GM18861 (cell line): ENCODE data around the gene RECQL5.

ENCODE experiments used
- ATAC-seq: cut with Tn5 transposase; IDR thresholded peaks from one replicate; pipeline ENCODE4 v1.9.1; 2021; ENCODE audit not compliant: unreplicated experiment

Gene RECQL5

DNA sequence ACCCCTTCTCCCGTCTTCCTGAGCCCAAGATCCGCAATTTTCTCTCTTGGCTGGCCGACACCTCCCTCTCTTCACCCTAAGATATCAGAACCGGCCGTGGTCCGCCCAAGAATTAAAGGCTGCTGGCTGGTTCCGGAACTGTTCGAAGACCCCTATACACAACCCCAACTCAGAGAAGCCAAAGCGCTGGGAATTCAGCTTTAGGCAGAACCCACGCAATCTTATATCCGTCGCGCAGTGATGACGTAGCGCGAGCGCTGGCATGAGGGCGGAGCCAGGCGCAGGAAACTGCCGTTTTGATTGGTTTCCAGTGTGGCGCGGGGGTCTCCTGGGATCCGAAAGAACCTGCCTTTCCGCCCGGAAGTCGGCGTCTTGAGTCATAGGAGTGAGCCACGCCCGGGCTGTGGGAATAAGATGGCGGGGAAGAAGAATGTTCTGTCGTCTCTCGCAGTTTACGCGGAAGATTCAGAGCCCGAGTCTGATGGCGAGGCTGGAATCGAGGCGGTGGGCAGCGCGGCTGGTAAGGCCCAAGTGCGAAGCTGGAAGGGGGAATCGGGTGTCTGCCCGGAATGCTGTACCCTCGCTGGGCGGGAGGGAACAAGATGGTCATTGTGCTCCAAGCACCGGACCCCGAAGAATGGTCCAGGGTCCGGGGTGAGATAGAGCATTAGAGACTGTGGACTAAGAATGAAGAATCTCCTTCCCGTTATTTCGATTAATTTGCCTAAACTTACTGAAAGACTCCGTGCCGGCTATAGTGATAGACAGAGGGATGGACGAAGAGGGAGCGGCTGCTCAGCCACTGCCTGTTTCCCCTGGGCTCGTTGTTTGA is at the start of gene RECQL5, which contains the start of gene SAP30BP:
Gene RECQL5, minus strand, starts transcription at position 196 of the 832 bp plus-strand sequence. CDS start 597 bp downstream, outside the sequence.
Gene SAP30BP, plus strand, starts transcription at position 380 of the 832 bp plus-strand sequence. Its CDS starts 35 bp downstream, at position 415.
- peak; percentile 44 for ATAC-seq

DNA sequence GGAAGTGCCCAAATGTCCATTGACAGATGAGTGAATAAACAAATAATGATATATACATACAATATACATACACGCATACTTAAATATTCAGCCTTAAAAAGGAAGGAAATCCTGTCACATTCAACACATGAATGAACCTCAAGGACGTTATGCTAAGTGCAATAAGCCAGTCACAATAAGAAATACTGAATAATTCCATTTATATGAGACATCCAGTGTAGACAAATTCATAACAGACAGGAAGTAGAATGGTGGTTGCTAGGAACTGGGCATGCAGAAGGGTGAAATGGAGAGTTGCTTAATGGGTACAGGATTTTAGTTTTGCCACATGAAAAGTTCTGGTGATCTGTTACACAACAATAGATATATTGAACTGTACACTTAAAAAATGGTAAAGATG is 45.5 kb upstream of the RECQL5 start:
- ATAC-seq = no peak

DNA sequence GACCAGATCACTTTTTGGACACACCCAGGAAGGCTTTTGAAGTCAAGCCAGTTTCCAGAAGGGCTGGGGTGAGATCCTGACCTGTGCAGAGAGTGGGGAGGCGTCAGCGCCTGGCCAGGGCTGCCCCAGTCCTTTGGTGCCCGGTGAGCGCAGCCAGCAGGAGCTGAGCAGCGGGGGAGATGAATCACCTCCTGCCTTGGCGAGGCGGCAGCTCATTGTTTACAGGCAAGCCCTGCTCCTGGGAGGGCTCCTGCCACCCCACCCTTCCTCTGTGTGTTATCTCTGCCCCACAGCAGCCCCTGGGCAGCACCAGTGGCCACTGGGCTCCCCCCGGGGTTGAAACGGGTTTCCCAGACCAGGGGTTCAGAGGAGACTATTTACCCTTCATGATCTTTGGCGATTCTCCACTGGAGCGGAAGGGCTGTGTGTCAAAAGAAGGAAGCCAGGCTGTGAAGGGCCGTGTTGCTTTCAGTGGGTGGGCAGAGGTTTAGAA is 40.2 kb upstream of the RECQL5 start:
- ATAC-seq = no peak

DNA sequence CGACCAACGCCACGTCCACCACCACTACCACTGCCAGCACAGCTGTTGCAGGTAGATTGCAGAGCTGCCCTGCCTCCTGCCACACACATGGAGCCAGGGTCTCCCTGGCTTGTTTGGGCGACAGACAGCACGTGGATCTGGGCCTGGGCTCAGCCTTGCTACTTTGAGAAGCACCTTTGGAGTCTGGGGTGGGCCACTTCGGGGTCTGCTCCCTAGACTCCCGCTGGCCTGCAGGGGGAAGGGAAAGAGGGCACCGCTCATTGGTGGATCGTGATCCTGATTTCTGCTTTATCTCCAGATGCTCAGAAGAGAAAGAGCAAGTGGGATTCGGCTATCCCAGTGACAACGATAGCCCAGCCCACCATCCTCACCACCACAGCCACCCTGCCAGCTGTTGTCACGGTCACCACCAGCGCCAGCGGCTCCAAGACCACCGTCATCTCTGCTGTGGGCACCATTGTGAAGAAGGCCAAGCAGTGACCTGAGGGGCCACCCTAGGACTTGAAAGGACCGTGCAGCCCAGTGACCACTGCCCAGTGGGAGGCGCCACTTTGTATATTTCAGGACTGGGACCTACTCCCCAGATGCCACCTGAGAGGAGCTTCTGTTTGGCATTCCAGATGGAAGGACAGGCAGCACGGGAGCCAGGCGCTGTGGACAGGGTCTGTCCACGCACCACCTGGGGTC is 39.2 kb upstream of the RECQL5 start:
- ATAC-seq = no peak

DNA sequence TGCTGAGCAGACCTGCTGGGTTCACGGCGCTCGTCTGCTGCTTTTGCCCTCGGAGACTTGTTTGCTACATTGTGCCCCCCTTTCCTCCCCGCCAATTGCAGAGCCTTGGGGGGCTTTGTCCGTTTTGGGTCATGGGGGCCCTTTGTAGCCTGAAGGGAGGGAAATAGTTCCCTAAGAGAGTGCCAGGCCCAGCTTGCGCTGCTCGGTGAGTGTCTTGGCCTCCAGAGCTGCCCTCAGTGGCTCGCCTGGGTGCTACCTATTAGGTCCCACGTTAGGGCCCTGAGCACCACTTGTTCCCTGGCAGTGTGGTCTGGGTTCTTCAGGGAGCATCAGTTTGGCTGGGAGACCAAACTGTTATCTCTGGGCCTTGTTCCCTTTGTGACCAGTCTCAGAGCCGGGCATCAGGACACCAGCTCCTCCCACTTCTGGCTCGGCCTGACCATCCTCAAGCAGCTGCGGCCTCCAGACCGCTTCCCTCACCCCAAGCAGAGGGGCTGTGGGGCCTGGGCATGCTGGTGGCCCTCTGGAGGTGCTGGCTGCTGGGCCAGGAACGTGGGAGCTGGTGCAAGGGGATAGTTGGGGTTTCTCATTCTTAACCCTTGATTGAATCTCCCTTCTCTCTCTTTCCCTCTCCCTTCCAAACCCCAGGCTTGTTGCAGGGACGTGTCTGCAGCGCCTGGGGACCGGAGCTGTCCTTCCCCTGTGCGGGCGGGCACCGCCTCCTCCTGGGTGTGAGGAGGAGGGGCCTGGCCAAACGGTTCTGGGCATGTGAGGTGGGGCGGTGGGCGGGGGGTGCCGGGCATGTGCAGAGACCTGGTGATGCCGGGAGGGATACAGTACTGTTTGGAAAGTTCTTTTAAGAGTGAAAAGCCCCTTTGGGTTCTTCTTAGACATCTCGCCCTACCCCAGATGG is 38.3 kb upstream of the RECQL5 start:
- ATAC-seq = no peak

DNA sequence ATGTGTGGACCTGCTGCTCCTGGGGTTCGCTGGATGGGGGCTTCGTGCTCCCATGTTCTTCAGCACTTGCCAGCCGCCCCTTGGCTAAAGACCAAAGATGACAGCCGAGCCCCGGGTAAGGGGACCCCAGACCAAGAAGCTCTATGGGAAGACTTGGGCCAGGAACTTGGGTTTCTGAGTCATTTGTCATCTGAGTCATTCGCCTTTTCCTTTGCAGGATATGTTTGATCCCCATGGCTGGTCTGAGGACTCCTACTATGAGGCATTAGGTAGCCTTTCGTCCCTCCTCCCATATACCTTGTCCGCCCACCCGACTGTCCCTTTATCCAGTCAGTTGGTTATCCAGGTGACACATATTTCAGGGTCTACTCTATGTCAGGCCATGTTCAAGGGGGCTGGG is 36.6 kb upstream of the RECQL5 start:
- ATAC-seq = no peak

DNA sequence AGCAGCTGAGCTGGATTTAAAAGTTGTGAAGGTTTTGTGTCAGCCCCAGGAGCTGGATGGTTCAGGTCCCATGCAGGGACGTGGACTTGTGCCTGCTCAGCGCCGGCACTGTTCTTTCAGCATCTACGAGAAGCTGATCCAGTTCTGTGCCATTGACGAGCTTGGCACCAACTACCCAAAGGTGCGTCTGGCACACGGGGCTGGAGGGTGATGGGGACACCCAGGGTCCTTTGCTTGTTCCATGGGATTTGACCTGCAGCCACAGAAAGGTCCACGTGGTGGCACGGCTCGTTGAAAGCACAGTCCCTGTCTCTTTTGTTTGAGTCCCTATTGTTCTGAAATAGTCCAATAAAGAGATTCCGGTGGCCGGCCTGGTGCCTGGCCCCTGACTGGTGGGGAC is 36.2 kb upstream of the RECQL5 start:
- ATAC-seq = no peak

DNA sequence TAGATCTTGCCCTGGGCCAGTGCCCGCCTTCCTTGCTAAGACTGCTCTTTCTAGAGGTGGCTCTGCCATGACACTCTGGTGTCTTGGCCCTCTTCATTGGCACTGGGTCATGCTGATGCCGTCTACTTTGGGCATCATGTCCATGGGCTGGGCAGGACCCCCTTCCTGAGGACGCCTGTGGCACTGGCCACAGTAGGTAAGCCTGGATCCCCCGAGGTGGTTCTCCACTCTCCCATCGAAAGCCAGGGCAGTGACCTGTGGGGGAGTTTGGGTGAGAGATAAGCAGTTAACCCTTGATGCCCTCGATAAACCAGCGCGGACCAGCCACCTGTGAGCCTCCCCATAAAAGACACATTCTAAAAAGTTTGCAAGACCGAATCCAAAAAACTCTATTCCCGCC is 34.3 kb upstream of the RECQL5 start:
- ATAC-seq = no peak

DNA sequence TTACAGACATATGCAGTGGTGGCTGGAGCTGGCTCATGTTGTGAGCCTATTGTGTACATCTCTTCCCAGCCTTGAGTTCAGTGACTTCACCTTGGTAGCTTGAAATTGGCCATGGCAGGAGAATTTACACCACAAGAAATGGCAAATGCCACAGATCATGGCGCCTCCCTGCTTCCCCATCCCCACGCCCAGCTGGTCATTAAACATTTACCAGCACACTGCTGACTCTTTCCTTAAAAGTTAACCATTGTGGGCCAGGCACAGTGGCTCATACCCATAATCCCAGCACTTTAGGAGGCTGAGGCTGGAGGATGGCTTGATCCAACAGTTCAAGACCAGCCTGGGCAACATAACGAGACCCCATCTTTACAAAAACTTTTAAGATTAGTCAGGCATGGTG is 31.7 kb upstream of the RECQL5 start:
- ATAC-seq = no peak

DNA sequence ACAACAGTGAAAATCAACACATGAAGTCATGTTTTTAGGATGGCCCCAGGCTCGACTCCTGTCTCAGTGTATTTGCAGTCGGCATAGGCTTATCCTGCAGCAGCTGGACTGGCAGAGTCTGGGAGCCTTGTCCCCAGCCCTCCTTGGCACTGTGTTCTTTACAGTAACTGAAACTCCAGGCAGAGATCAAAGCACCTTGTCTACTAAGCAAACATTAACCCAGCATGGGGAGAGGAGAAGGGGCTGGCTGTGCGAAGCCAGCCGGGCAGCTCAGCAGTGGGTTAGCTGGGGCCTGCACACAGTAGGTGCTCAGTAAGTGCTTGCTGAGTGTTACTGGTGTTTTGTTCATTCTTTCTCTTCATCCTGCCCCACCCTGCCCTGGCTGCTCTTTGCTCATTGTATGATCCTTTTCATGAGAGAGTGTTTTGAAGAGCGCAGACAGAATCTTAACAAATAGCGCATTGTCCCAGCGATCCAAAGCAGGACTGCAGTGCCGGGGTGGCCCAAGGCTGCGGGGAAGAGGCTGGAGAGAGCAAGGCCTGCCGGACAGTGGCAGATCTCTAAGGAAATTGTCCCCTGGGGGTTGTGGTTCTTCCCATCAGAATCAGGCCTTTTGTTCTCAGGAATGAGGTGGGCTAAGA is 30.8 kb upstream of the RECQL5 start:
- ATAC-seq = no peak

DNA sequence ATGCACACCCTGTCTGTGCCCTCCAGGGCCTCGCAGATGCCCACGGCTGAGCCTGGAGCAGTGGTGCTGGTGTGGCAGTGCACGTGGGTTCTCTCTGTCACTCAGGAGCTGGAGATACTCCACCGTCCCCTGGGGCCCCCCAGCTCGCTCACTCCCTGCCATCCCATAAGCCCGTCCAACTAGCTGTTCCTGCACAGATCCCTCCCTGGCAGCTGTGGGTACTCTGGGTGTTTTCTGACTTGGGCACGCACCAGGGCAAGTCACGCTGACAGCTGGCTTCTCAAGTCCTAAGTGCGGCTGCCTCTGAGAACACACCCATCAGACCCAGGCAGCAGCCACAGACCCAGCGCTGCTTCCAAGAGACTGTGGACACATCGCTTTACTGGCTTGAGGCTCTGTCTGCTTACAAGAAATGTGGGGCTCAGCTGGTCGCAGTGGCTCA is 28.9 kb upstream of the RECQL5 start:
- no peak for ATAC-seq

DNA sequence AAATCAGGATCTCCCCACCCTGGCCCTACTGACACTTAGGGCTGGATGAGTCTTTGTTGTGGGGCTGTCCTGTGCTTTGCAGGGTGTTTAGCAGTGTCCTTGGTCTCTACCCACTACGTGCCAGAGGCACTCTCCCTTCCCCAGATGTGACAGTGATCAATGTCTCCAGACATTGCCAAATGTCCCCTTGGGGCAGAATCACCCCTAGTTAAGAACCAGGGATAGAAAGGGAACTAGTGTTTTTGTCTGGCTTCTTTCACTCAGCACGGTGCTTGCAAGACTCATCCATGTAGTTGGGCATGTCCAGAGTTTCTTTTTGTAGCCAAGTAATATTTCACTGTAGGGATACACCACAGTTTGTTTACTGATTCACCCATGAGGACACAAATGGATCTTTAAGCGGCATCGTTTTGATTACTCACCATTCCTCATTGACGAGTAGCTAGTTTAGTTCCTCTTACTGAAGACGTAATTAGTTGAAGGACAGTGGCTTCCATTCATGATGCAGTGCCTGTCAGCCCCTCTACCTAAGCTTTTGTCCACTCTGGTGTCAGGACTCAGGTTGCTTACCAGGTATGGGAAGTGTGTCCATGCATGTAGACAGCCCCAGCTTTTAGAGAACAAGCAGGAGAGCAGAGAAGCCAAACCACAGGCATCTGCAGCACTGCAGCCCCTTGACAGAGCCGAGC is 28.3 kb upstream of the RECQL5 start:
- no peak for ATAC-seq

DNA sequence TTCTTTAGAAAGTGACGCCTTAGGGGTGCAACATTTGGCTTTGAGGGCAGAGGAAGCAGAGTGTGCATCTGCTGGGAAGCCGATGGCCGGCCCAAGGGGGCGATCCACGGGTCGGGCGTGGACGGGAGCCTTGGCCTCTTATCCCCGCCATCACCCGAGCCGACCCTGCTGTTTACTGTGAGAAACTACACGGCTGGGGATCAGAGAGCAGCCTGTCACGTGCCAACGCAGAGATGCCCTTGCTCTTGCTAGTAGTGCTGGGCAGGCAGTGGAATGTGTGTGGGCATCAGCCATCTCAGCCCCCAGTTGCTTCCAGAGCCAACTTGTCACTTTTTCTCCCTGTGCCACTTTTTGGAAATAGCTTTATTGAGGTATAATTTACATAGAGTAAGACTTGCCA is 27.6 kb upstream of the RECQL5 start:
- ATAC-seq = no peak

DNA sequence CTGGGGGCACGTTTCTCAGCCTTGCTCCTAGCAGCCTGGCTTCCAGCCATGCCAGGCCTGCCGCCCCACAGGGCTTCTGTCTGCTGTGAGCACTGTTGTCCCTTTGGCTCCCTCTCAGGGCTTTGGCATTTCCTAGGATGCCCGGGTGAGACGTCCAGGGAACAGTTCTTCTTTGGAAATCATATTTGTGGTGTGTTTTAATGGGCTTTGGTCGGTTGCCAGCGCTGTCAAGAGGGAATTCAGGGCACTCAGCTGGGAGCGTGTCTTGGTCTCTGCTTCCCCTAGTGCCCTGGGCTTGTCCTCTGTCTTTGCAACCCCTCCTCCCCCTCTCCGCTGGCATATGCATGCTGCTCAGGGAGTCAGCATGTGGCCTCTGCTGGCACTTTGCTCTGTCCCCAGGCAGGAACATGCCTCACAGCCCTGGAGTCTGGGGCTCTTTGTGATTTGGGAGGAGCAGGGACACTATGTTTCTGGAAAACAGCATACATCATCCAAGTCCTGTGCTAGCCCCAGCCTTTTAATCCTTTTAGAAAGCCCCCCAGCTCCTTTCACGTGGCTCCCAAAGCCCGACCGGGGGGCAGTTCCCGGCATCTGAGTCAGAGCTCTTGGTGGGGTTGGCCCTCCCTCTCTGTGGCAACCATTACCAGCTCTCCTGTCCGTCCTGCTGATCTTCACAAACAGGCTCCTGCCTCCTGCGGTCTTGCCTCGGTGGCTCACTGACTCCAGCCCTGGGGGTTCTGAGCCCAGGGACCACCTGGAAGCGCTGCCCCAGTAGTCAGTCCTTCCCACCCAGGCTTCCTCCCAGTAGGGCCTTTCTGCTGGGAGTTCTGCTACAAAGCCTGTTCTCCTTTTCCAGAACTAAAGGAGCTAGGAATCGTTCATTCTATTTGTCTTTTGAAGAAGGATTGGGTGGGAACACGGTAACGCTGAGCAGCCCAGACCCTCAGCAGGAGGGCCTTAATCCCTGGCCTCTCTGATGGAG is 26.8 kb upstream of the RECQL5 start:
- no peak for ATAC-seq

DNA sequence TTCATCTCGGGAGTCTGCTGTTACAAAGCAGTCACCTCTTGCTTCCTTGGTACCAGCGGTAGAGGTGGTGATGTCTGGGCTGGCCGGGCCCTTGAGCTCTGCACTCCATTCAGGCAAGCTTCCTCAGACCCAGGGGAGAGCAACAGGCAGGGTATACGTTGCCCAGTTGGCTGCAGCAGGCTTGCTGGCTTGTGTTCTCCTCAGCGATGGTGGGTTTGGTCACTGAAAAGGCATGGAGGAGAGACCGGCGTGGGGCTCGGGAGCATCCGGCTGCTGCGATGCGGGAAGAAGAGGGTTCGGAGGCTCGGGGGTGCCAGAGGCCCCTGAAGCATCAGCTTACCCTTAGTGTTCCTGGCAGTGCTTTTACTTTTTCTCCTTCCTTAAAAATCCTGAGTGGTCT is 26.0 kb upstream of the RECQL5 start:
- ATAC-seq = no peak

DNA sequence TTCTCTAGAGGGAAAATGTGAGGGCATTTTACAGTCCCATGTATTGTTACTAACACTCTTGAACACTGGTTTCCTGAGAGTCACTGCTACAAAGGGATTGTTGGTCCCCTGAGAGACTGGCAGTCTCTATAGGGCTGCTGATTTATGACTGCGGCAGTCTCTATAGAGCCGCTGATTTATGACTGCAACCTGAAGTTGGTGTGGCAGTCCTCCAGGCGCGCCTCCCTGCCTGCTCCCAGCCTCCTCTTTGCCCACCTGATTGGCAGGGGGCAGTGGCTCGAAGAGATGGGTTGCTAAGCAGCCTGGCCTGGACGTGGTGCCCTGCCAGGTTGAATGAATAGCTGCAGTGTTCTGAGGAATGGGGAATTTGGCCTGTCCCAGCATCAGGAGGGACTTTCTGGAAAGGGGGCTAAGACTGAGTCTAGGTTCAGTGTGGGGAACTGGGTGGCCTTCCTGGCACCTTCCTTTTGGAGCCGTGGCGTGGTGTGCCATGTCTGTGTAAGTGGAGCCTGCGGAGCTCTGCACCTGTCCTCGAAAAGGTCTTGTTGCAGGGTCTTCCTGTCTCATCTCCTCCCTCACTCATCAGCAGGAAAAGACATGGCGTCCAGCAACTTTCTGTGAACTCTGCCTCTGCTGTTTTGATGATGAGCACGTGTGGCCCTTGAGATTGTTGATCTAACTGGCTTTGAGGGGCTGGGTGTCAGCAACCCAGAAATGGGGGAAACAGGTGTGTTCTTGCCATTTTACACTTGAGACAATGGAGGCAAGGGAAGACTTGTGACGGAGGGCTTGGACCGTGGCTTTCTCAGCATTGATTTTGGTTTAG is 25.1 kb upstream of the RECQL5 start:
- no peak for ATAC-seq

DNA sequence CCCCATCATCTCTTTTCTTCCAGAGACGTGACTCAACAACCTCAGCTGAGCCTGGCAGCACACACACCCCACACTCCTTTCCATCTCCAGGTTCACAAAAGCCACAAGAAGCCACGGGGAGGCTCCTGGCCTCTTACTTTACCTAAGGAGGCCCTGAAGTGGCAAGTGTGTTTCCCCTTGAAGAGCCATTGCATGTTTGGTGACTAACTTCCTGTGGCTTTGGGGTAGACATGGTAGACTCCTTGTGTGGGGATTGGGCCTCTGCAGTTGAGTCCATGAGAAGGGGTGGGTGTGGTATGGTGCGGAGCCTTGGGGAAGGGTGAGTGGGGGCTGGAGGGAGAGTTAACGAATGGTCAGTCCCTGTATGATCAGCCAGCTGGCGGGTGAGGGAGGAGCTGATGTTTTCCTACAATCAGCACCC is 24.4 kb upstream of the RECQL5 start:
- ATAC-seq = no peak

DNA sequence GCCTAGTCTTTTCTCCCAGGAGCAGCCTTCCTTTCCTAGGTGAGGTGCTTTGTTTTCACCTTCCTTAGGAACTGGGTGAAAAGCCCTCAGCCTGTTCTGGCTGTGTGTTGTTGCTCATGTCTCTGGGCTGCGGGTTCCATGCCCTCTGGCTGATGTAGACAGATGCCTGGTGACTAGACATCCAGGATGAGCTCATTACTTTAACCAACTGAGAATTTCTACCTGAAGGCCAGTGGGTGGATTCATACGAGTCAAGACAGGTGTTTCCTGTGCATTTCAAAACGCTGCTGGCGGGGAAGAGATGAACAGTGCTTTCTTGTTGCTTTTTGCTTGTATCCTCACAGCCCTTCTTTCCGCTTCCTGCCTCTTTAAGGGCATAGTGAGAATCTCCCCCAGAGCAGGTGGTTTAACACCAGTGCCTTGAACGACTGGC is 22.5 kb upstream of the RECQL5 start:
- ATAC-seq = no peak
